Thymus (tissue), 11 donors: ENCODE data around the gene RUVBL2. TPM values are rescaled to one million over a fixed set of nuclear protein-coding genes. Genes with fewer than 3 reads are reported as not detected.

Experiments
- DNase-seq, 9 donors: peaks; one replicate each; pipeline ENCODE4 v3.0.0-alpha.2; 2013; ENCODE audit warnings: low spot score in 9 of 9, low read depth in 6 of 9, missing footprints in 1 of 9
- H3K27ac ChIP-seq, 2 donors: one replicate each; pipeline ENCODE4 v1.5.1; 2013; ENCODE audit warnings: control low read depth in 1 of 2, low read depth in 1 of 2, low read length in 1 of 2, mild to moderate bottlenecking in 1 of 2, moderate library complexity in 1 of 2
- H3K27me3 ChIP-seq, 2 donors: one replicate each; pipeline ENCODE4 v1.5.1; 2013; ENCODE audit warnings: low read length in 1 of 2; ENCODE audit not compliant: control insufficient read depth in 2 of 2, insufficient read depth in 1 of 2
- H3K36me3 ChIP-seq, 2 donors: one replicate each; pipeline ENCODE4 v1.5.1; 2013; ENCODE audit warnings: low read length in 1 of 2, mild to moderate bottlenecking in 1 of 2, moderate library complexity in 1 of 2; ENCODE audit not compliant: control insufficient read depth in 2 of 2, insufficient read depth in 2 of 2
- H3K4me1 ChIP-seq, 2 donors: one replicate each; pipeline ENCODE4 v1.5.1; 2013; ENCODE audit warnings: low read length in 2 of 2; ENCODE audit not compliant: control insufficient read depth in 2 of 2, insufficient read depth in 2 of 2
- H3K4me3 ChIP-seq, 2 donors: one replicate each; pipeline ENCODE4 v1.5.1; 2013; ENCODE audit warnings: low read length in 2 of 2, control low read depth in 1 of 2, mild to moderate bottlenecking in 1 of 2
- H3K9me3 ChIP-seq, 2 donors: one replicate each; pipeline ENCODE4 v1.5.1; 2013; ENCODE audit warnings: low read length in 1 of 2, mild to moderate bottlenecking in 1 of 2; ENCODE audit not compliant: control insufficient read depth in 2 of 2, insufficient read depth in 1 of 2
- WGBS: extraction: QIAGEN DNeasy Blood & Tissue Kit; methylation state at CpG from one replicate; pipeline ENCODE4 v1.1.7; 2013; 5-methylcytosine and 5-hydroxymethylcytosine counted together
- polyA plus RNA-seq: library from polyadenylated mRNA; stranded (reverse); fragments of 200-250 nt; gene quantifications from one replicate; pipeline ENCODE4 v1.2.3, GENCODE V29; 2013
- total RNA-seq: library from RNA; stranded (reverse); fragments of 120-200 nt; gene quantifications from one replicate; pipeline ENCODE4 v1.2.4, GENCODE V29; 2013
- donor health status: healthy.

RUVBL2 gene
- total and polyA plus RNA-seq, 2 donors: 52.0 to 107 TPM

DNA sequence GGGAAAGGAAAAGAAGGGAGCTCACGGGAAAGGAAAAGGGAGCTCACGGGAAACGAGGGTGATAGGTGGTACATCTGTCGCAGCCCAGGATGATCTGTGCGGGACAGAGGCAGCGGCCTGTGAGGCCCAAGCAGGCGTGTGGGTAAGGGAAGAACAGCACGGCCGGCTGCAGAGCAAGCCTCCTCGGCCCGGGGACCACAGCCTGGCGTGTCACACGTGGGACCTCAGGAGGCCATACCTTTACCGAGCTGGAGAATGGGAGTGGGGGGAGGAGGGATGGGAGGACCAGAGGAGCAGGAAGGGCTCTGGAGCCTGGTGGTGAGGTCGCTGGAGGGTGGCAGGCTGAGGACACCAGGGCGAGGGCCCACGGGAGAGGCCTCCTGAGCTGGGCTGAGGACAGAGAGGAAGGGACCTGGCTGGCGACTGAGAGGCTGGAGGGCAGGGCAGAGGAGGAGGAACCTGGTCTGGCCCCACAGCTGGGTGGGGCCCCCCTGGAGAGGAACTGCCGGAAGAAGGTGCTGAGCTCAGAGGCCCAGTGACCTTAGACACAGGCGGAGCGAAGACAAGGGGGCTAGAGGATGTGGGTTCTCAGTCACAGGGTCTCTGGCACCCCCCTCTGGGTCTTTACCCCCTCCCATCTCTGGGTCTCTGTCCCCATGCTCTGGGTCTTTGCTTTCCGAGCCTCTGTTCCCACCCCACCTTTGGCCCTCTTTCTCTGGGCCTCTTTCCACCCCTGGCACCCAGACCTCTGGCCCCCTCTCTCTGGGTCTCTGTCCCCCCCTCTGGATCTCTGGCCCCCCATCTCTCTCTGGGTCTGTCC lies 31.4 kb upstream of the RUVBL2 start:
- WGBS: 42% methylated on average over 22 of the region's 22 CpGs
- Histone ChIP-seq H3K4me1 (peaks cover 36 to 49% of the 10 kb centered on the region in 2 donors), H3K36me3 (peaks cover 12 to 14% of the 10 kb centered on the region in 2 donors), H3K27ac (peak overlapping the region; percentile 73 to 95), H3K4me3 (peak overlapping the region; percentile 6 to 16), H3K27me3 (no peaks in the 10 kb centered on the region), H3K9me3 (peaks cover 0 to 8% of the 10 kb centered on the region in 2 donors)
- DNase-seq: peak in 7 of 9 donors; percentile 41 to 85 (median 67)

DNA sequence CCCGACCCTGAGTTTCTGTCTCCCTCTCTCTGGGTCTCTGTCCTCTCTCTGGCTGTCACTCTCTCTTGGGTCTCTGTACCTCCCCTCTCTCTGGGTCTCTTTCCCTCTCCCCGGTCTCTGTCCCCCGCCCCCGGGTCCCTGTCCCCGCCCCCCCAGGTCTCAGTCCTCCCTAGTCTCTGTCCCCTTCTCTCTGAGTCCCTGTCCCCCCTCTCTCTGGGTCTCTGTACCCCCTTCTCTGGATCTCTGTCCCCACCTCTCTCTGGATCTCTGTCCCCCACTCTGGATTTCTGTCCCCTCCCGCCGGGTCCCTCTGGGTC lies 30.9 kb upstream of the RUVBL2 start:
- no peak for DNase-seq
- peak overlapping the region; percentile 6 to 16 for H3K4me3 ChIP-seq
- H3K4me1 ChIP-seq: peaks cover 36 to 49% of the 10 kb centered on the region in 2 donors
- H3K27me3 ChIP-seq: no peaks in the 10 kb centered on the region
- H3K9me3 ChIP-seq: peaks cover 0 to 8% of the 10 kb centered on the region in 2 donors
- WGBS: 46% methylated on average over 7 of the region's 7 CpGs
- peaks cover 17 to 18% of the 10 kb centered on the region in 2 donors for H3K36me3 ChIP-seq
- peak overlapping the region; percentile 73 to 95 for H3K27ac ChIP-seq

DNA sequence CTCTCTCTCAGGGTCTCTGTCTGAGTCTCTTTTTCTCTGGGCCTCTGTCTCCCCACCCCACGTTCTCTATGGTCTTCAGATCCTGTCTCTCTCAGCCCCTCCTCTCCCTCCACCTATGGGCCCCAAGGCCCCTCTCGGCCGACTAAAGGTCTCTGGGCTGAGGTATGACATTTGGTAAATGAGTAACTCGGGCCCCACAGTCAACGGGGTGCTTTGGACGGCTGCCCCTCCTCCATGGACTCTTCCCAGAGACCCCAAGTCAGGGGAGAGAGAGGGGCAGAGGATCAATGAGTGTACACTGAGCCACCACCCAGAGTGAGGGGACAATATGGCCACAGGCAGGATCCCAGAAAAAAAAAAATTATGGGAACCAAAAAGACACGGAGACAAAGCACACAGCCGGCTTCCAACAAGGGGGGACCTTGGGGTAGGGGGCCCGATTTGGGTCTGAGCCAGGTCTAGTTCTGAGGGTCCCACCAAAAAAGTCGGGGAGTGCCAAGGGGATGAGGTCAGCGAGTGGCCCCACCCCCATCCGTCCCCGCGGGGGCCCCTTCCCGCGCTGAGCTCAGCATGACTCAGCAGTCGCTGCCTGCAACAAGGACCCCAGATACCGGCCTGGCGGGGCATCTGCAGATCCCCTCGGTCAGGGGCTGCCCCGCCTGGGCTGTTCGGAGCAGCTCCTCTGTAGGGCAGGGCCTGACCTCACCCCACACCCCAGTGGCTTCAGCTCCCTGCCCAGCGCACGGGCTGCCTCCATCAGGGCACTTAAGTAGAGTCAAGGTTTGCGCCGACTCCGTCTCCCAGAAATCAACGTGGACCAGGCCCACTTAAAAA lies 30.1 kb upstream of the RUVBL2 start:
- H3K4me1 ChIP-seq: peaks cover 36 to 49% of the 10 kb centered on the region in 2 donors
- no peaks in the 10 kb centered on the region for H3K27me3 ChIP-seq
- peaks cover 24 to 25% of the 10 kb centered on the region in 2 donors for H3K36me3 ChIP-seq
- H3K27ac ChIP-seq: peak overlapping the region; percentile 76 to 95
- H3K4me3 ChIP-seq: peak overlapping the region; percentile 73 to 87
- 13% methylated on average over 28 of the region's 28 CpGs for WGBS
- peak in 7 of 9 donors; percentile 42 to 77 (median 65) for DNase-seq
- peaks cover 0 to 8% of the 10 kb centered on the region in 2 donors for H3K9me3 ChIP-seq

DNA sequence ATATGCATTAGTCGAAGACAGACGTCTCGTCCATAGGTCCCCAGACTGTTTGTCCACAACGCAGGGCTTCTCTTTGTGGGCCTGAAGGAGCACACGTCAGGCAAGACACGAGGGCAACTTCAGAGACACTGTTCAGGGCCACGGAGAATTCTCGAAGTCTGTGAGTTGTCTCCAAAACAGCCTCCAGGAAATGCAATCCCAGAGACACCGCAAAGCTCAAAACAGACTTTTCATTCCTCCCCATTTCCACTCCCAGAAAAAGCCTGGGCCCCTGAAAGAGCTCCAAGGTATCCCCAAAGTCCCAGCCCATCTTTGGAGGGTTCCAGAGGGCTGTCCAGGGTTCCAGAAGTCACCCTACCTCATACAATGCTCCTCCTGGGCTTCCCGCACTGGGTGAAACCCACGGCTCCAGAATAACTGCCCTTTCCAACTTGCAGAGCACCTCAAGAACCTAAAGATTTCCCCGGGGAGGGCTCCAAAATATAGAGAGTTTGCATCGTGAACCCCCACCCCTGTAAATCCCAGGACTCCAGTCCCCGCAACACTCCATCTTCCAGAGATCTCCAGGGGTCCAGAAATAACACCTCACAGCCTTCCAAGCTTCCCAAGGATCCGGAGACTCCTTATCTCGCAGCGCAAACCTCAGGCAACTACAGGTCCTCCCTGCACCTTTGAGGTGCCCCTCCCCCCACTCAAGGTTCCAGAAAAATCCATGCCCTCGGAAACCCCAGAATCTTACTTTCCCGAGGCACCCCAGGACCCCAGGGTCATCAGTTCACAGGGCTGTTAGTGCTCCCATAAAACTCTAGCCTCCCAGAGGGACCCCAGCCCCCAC lies 29.3 kb upstream of the RUVBL2 start:
- peak overlapping the region; percentile 73 to 87 for H3K4me3 ChIP-seq
- peaks cover 36 to 49% of the 10 kb centered on the region in 2 donors for H3K4me1 ChIP-seq
- H3K9me3 ChIP-seq: peaks cover 0 to 8% of the 10 kb centered on the region in 2 donors
- no peaks in the 10 kb centered on the region for H3K27me3 ChIP-seq
- peak overlapping the region; percentile 76 to 95 for H3K27ac ChIP-seq
- WGBS: 22% methylated on average over 19 of the region's 19 CpGs
- DNase-seq: peak in 3 of 9 donors; percentile 30 to 69 (median 38)
- H3K36me3 ChIP-seq: peaks cover 32% of the 10 kb centered on the region in 2 donors

DNA sequence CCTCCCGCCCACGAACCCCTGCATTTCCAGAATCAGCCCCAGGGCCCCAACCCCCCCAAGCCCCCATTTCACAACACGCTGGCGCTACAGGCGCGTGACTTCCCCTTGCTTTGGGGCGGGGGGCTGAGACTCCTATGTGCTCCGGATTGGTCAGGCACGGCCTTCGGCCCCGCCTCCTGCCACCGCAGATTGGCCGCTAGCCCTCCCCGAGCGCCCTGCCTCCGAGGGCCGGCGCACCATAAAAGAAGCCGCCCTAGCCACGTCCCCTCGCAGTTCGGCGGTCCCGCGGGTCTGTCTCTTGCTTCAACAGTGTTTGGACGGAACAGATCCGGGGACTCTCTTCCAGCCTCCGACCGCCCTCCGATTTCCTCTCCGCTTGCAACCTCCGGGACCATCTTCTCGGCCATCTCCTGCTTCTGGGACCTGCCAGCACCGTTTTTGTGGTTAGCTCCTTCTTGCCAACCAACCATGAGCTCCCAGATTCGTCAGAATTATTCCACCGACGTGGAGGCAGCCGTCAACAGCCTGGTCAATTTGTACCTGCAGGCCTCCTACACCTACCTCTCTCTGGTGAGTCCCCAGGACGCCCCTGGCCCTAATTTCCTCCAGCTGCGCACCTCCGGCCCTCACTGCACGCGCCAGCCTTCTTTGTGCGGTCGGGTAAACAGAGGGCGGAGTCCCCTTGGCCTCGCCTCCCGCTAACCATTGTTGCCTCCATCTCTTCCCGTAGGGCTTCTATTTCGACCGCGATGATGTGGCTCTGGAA lies 28.5 kb upstream of the RUVBL2 start, which contains the start of gene FTL:
Gene FTL, plus strand, starts transcription at position 270 of the 766 bp plus-strand sequence. Its CDS starts 199 bp downstream, at position 469.
- Histone ChIP-seq H3K9me3 (peaks cover 0 to 8% of the 10 kb centered on the region in 2 donors), H3K27ac (peak within 1 kb of the TSS; percentile 92 to 95), H3K4me1 (peaks cover 31 to 45% of the 10 kb centered on the region in 2 donors), H3K27me3 (no peaks in the 10 kb centered on the region), H3K36me3 (peaks cover 36 to 40% of the 10 kb centered on the region in 2 donors), H3K4me3 (peak within 1 kb of the TSS; percentile 73 to 87)
- peak; percentile 75 to 95 (median 88) for DNase-seq
- under 1% methylated on average over 52 of the region's 52 CpGs for WGBS

DNA sequence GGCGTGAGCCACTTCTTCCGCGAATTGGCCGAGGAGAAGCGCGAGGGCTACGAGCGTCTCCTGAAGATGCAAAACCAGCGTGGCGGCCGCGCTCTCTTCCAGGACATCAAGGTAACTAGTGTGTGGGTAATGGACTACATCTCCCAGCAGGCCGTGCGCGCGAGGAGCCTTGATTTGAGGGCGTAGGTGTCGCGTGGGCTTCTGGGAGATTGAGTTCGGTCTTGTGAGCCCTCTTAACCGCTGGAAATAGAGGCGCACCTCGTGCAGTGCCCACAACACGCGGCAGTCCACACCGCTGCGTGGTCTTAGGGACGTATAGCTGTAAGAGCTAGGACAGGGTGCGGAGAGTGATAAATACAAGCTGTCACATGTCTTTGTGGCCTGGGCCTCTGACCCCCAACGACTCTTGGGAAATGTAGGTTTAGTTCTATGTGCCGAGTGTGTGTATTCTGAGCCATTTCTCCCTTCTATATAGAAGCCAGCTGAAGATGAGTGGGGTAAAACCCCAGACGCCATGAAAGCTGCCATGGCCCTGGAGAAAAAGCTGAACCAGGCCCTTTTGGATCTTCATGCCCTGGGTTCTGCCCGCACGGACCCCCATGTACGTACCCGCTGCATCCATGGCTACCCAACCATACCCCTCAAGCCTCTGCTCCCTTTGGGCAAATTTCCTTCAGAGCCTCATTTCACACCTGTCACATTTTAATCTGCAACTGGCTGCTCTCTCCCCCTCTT lies 27.7 kb upstream of the RUVBL2 start:
- H3K27ac ChIP-seq: peak overlapping the region; percentile 92 to 95
- H3K4me3 ChIP-seq: peak overlapping the region; percentile 73 to 87
- WGBS: 16% methylated on average over 36 of the region's 36 CpGs

DNA sequence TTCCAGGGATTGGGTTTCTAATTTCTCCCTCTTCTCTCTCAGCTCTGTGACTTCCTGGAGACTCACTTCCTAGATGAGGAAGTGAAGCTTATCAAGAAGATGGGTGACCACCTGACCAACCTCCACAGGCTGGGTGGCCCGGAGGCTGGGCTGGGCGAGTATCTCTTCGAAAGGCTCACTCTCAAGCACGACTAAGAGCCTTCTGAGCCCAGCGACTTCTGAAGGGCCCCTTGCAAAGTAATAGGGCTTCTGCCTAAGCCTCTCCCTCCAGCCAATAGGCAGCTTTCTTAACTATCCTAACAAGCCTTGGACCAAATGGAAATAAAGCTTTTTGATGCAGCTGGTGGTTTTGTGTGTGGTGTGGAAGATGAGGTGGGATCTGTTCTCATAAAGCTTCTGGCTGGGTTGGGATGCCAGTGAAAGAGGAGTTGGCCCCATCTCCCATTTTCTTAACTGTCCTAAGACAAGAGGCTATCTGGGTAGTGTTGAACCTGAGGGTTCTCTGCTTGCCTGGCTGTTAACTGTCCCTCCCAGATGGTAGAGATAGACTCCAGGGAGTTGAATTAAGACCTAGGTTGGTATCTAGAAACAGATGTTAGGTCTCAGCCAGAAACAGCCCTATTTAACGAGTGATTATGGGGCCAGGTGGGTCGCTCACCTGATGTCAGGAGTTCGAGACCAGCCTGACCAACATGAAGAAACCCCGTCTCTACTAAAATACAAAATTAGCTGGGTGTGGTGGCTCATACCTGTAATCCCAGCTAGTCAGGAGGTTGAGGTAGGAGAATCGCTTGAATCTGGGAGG lies 26.9 kb upstream of the RUVBL2 start:
- no peaks in the 10 kb centered on the region for H3K27me3 ChIP-seq
- peaks cover 0 to 8% of the 10 kb centered on the region in 2 donors for H3K9me3 ChIP-seq
- DNase-seq: no peak
- 96% methylated on average over 10 of the region's 10 CpGs for WGBS
- H3K27ac ChIP-seq: peak overlapping the region in 1 of 2 donors; percentile 33
- H3K36me3 ChIP-seq: peaks cover 34 to 46% of the 10 kb centered on the region in 2 donors
- peaks cover 31 to 47% of the 10 kb centered on the region in 2 donors for H3K4me1 ChIP-seq
- peak overlapping the region; percentile 73 to 87 for H3K4me3 ChIP-seq

More for the DNA sequence above, 27.7 kb upstream of the RUVBL2 start:
- Histone ChIP-seq H3K9me3 (peaks cover 0 to 8% of the 10 kb centered on the region in 2 donors), H3K4me1 (peaks cover 31 to 49% of the 10 kb centered on the region in 2 donors), H3K27me3 (no peaks in the 10 kb centered on the region), H3K36me3 (peaks cover 35 to 47% of the 10 kb centered on the region in 2 donors)
- DNase-seq: peak; percentile 77 to 96 (median 87)
